Mucosa of descending colon (tissue), 3 donors: ENCODE data around the gene TRIM43B. TPM values are rescaled to one million over a fixed set of nuclear protein-coding genes. Genes with fewer than 3 reads are reported as not detected.
"Not testable (repeated sequence)": the region's sequence is repeated elsewhere in the genome, so short reads cannot be mapped to it uniquely, and the experiment has no call there.

Experiments
- ATAC-seq: fragments of 200-7000 bp; cut with Tn5 transposase; one replicate; pipeline ENCODE4 v1.9.1; 2020; ENCODE audit warnings: mild to moderate bottlenecking, moderate library complexity
- DNase-seq, 3 donors: peaks; one replicate each; pipeline ENCODE4 v3.0.0-alpha.2; 2020
- H3K36me3 ChIP-seq: fragments of 200-600 bp; one replicate; pipeline ENCODE4 v1.8.0; 2021; ENCODE audit warnings: low read depth, mild to moderate bottlenecking
- H3K4me1 ChIP-seq: fragments of 200-600 bp; one replicate; pipeline ENCODE4 v1.8.0; 2021; ENCODE audit warnings: low read depth, mild to moderate bottlenecking
- H3K4me3 ChIP-seq: fragments of 200-600 bp; one replicate; pipeline ENCODE4 v1.8.0; 2021; ENCODE audit warnings: mild to moderate bottlenecking
- H3K9me3 ChIP-seq: fragments of 200-600 bp; one replicate; pipeline ENCODE4 v1.8.0; 2021; ENCODE audit warnings: mild to moderate bottlenecking
- intact Hi-C, 2 donors: fragments of 100-400 bp; cut with DNase I in 1 of 2; cut with micrococcal nuclease in 1 of 2; formaldehyde crosslinking; loops; one replicate each; pipeline versions ENCODE4 v1.11.0 to v1.11.1; 2022; cut with DNase I, micrococcal nuclease
- total RNA-seq, 3 donors: library from RNA; stranded (reverse); fragmentation: NEBNext Ultra II Directional in 2 of 3; extraction: Animal tissue kit (Norgen Biotek cat#: 25700) in 2 of 3; gene quantifications; one replicate each; pipeline versions ENCODE4 v1.2.1 to v1.2.4, GENCODE V29; 2021 to 2023
- donor health status: DM: no; HTN: no; CAD: no; lungs with moderate emphysema.
- donor health status: DM: no; HTN: no; CAD: no.
- donor health status: DM: no; HTN: yes; CAD: no.

Gene TRIM43B
- total RNA-seq, 3 donors from 2014 or later, result not detected

- H3K36me3 ChIP-seq, DNase-seq, H3K4me1 ChIP-seq, ATAC-seq, H3K4me3 ChIP-seq, H3K9me3 ChIP-seq, intact Hi-C loops: not testable (repeated sequence)
These were observed 21.3 kb downstream of the TRIM43B start for GRCh38 chr2:95463292-95463691.

DNA sequence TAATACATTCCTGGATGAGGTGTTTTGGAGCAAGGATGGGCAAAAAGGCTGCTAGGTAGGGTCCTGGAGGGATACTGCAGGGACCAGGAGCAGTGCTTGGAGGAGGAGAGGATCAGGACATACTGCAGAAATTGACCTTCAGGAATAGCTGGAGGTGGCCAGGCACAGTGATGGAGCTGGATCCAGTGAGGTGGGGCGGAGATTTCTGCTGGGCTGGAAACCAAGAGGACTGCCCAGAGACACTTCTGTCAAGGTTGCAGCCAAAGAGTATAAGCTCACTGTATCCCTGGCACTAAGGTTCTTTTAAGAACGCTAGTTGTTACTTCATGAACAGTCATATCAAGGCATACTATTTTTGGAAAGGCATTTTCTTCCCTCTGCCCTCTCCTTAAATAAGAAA is 39.2 kb downstream of the TRIM43B start:
- H3K9me3 ChIP-seq, H3K36me3 ChIP-seq, DNase-seq, ATAC-seq, intact Hi-C loops, H3K4me3 ChIP-seq, H3K4me1 ChIP-seq: not testable (repeated sequence)

- ATAC-seq, H3K9me3 ChIP-seq, intact Hi-C loops, H3K4me1 ChIP-seq, H3K36me3 ChIP-seq, H3K4me3 ChIP-seq, DNase-seq: not testable (repeated sequence)
These were observed 42.0 kb downstream of the TRIM43B start for GRCh38 chr2:95442474-95443099.

- intact Hi-C loops, H3K4me1 ChIP-seq, DNase-seq, H3K36me3 ChIP-seq, H3K4me3 ChIP-seq, H3K9me3 ChIP-seq: not testable (repeated sequence)
- ATAC-seq, result peak; percentile 18
These were observed 48.7 kb downstream of the TRIM43B start for GRCh38 chr2:95435872-95436209.

GRCh38 chr2:95435162-95435871 is 49.2 kb downstream of the TRIM43B start:
- H3K36me3 ChIP-seq, DNase-seq, H3K9me3 ChIP-seq, intact Hi-C loops, H3K4me3 ChIP-seq, H3K4me1 ChIP-seq: not testable (repeated sequence)
- ATAC-seq, result peak; percentile 24

DNA sequence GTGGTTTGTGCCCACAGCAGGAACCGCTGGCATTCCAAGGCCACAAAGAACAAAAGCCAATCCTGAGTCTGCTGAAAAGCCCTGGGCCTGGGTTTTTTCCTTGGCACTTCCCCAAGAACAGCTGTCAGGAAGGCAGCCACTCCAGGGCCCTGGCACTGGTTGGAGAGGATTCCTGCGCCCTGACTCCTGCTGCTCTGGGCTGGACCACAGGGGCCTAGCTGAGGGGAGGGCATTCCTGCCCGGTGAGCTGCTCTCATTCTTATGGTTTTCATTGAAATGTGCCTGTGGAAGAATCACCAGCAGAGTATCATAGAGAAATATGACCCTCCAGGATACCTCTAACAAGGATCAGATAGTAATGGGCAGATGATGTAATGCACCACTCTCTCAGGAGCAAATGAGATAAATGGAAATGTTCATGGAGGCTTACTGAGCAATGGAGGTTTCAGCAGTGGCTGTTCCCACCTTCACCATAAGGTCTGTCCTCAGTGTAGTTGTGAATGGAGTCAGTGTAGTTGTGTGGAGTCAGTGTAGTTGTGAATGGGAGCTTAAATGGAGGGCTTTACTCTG is 50.0 kb downstream of the TRIM43B start:
- H3K4me1 ChIP-seq, intact Hi-C loops, H3K4me3 ChIP-seq, H3K36me3 ChIP-seq, H3K9me3 ChIP-seq: not testable (repeated sequence)
- peak; percentile 35 for ATAC-seq
- DNase-seq, result peak in 1 of 3 donors; percentile 56

DNA sequence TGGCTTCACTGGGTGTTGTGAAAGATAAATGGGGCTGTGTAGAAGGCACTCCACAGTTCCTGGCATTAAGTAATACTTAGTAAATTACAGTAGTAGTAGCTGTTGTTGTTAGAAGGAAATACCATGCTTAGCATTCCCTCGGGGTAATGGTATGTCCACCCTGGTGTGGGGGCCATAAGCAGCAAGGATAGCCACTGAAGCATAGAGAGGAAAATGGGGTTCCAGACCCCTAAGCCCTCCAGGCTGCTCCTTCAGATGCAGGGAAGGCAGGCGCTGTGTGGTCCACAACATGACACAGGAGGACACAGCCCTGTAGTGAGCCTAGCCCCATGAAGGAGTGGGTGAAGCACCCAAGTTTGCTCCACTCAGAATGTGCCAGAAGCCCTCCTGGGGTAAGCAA is 50.6 kb downstream of the TRIM43B start:
- H3K9me3 ChIP-seq, intact Hi-C loops, H3K4me3 ChIP-seq, ATAC-seq, H3K4me1 ChIP-seq, H3K36me3 ChIP-seq, DNase-seq: not testable (repeated sequence)

- H3K36me3 ChIP-seq, DNase-seq, H3K4me3 ChIP-seq, ATAC-seq, H3K4me1 ChIP-seq, H3K9me3 ChIP-seq, intact Hi-C loops: not testable (repeated sequence)
These were observed 51.2 kb downstream of the TRIM43B start for GRCh38 chr2:95433373-95433772.

DNA sequence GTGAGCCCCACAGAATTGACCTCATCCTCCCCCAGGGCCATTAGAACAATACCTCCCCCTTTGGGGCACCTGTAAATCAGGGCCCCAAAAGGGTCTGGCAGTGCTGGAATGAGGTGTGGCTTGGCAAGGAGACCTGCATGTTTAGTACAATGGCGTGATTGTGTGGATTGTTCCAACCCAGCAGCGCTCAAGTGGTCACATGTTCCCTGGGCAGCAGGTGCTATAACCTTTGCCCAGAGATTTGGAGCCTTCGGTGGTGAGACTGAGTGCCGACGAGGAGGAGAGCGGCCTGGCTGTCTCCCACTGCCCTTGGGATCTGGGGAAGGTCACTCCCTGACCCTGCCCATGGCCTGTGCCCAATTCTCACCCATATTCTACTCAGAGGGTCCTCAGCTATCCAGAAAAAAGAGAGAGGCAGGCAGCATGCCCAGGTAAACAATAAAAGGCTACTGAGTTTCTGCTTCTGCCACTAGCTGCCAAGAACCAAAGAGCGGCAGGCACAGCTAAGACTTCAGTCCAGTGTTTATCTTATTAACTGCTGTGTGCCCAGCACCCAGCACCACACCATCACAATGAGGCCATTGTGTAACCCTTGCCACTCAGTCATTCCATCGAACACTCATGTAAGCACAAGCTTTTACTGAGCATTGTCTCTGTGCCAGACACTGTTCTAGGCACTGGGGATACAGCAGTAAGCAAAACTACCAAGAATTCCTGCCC is 54.6 kb downstream of the TRIM43B start:
- H3K4me3 ChIP-seq, H3K9me3 ChIP-seq, H3K4me1 ChIP-seq, H3K36me3 ChIP-seq, intact Hi-C loops, DNase-seq: not testable (repeated sequence)
- peak; percentile 91 for ATAC-seq

- ATAC-seq, H3K4me1 ChIP-seq, H3K36me3 ChIP-seq, H3K4me3 ChIP-seq, DNase-seq, intact Hi-C loops, H3K9me3 ChIP-seq: not testable (repeated sequence)
These were observed 57.2 kb downstream of the TRIM43B start for GRCh38 chr2:95427196-95427867.

Other genes with a start within 250 kb of the TRIM43B start
- gene PROM2, start 210.3 kb downstream of the TRIM43B start, total RNA-seq, result 10 to 100 TPM; 24.4 to 44.0 (median 35.8) TPM
- gene KCNIP3, start 187.4 kb downstream of the TRIM43B start, total RNA-seq, result 10 to 100 TPM in 1 of 3 donors, 1 to 10 TPM in 2; 3.0 to 12.5 (median 4.1) TPM
- gene FAHD2A, start 82.0 kb downstream of the TRIM43B start, total RNA-seq, result 10 to 100 TPM; 30.3 to 37.6 (median 34.3) TPM
- gene TRIM43, start 107.2 kb upstream of the TRIM43B start, total RNA-seq, result not detected